H1 (cell line): Measurements from ENCODE around the gene HDGFL3. TPM values are rescaled to one million over a fixed set of nuclear protein-coding genes. Genes with fewer than 3 reads are reported as not detected.

ENCODE experiments used
- CTBP2 ChIP-seq: IDR thresholded peaks from 2 replicates; pipeline ENCODE4 v1.7.0; 2011; ENCODE audit warnings: borderline replicate concordance, mild to moderate bottlenecking, moderate library complexity, mixed read lengths, low read length; ENCODE audit not compliant: insufficient read depth, insufficient read length
- FOSL1 ChIP-seq: IDR thresholded peaks from 2 replicates; pipeline ENCODE4 v1.6.1; 2011; ENCODE audit warnings: mild to moderate bottlenecking, low read depth, low read length, moderate library complexity; ENCODE audit not compliant: insufficient read depth
- RAD21 ChIP-seq, 2 experiments: IDR thresholded peaks in 1 of 2; conservative IDR thresholded peaks in 1 of 2; 2 replicates each; pipeline ENCODE4 v1.6.1; 2011; ENCODE audit warnings: low read depth in 2 of 2, low read length in 2 of 2, improper control_type of control experiment in 1 of 2, inconsistent platforms in 1 of 2, mild to moderate bottlenecking in 1 of 2, moderate library complexity in 1 of 2
- SUZ12 ChIP-seq: fragments of 200-600 bp; sonication (generic); IDR thresholded peaks from 2 replicates; pipeline ENCODE4 v1.6.1; 2012; ENCODE audit warnings: mild to moderate bottlenecking, inconsistent platforms, low read length, moderate library complexity, mixed read lengths
- TBP ChIP-seq: IDR thresholded peaks from 2 replicates; pipeline ENCODE4 v1.6.1; 2011; ENCODE audit warnings: low read depth, low read length, improper control_type of control experiment
- polyA plus RNA-seq, 7 experiments: library from polyadenylated mRNA; depleted of rRNA in 3 of 7; stranded (reverse) in 5 of 7; unstranded in 2 of 7; fragments of >200 nt in 5 of 7; fragments of 200-250 nt in 2 of 7; gene quantifications; 1 replicate in 5 of 7; 2 replicates in 1 of 7; 4 replicates in 1 of 7; pipeline versions ENCODE4 v1.2.1 to v1.2.3, GENCODE V29; 2011 to 2013; ENCODE audit warnings: missing spikeins in 2 of 7, mixed read lengths in 2 of 7
- total RNA-seq: library from RNA; stranded (reverse); fragmentation: NEBNext Ultra II Directional; extraction: Animal tissue kit (Norgen Biotek cat#: 25700); gene quantifications from 2 replicates; pipeline ENCODE4 v1.2.1, GENCODE V29; 2021
- TF ChIP-seq, protein P1 (sequence below): fragments of 300-600 bp; sonication (generic); IDR thresholded peaks from 2 replicates; pipeline ENCODE4 v1.7.1; 2012; ENCODE audit warnings: low read length, moderate library complexity, mild to moderate bottlenecking, inconsistent platforms; ENCODE audit not compliant: insufficient replicate concordance

Gene HDGFL3
- total and polyA plus RNA-seq, 2 of the 8 experiments (the other 6 are each of a cell fraction or from before 2014, with no cell fraction given) = 14.1 to 149 TPM

- TF ChIP-seq, protein P1, sequence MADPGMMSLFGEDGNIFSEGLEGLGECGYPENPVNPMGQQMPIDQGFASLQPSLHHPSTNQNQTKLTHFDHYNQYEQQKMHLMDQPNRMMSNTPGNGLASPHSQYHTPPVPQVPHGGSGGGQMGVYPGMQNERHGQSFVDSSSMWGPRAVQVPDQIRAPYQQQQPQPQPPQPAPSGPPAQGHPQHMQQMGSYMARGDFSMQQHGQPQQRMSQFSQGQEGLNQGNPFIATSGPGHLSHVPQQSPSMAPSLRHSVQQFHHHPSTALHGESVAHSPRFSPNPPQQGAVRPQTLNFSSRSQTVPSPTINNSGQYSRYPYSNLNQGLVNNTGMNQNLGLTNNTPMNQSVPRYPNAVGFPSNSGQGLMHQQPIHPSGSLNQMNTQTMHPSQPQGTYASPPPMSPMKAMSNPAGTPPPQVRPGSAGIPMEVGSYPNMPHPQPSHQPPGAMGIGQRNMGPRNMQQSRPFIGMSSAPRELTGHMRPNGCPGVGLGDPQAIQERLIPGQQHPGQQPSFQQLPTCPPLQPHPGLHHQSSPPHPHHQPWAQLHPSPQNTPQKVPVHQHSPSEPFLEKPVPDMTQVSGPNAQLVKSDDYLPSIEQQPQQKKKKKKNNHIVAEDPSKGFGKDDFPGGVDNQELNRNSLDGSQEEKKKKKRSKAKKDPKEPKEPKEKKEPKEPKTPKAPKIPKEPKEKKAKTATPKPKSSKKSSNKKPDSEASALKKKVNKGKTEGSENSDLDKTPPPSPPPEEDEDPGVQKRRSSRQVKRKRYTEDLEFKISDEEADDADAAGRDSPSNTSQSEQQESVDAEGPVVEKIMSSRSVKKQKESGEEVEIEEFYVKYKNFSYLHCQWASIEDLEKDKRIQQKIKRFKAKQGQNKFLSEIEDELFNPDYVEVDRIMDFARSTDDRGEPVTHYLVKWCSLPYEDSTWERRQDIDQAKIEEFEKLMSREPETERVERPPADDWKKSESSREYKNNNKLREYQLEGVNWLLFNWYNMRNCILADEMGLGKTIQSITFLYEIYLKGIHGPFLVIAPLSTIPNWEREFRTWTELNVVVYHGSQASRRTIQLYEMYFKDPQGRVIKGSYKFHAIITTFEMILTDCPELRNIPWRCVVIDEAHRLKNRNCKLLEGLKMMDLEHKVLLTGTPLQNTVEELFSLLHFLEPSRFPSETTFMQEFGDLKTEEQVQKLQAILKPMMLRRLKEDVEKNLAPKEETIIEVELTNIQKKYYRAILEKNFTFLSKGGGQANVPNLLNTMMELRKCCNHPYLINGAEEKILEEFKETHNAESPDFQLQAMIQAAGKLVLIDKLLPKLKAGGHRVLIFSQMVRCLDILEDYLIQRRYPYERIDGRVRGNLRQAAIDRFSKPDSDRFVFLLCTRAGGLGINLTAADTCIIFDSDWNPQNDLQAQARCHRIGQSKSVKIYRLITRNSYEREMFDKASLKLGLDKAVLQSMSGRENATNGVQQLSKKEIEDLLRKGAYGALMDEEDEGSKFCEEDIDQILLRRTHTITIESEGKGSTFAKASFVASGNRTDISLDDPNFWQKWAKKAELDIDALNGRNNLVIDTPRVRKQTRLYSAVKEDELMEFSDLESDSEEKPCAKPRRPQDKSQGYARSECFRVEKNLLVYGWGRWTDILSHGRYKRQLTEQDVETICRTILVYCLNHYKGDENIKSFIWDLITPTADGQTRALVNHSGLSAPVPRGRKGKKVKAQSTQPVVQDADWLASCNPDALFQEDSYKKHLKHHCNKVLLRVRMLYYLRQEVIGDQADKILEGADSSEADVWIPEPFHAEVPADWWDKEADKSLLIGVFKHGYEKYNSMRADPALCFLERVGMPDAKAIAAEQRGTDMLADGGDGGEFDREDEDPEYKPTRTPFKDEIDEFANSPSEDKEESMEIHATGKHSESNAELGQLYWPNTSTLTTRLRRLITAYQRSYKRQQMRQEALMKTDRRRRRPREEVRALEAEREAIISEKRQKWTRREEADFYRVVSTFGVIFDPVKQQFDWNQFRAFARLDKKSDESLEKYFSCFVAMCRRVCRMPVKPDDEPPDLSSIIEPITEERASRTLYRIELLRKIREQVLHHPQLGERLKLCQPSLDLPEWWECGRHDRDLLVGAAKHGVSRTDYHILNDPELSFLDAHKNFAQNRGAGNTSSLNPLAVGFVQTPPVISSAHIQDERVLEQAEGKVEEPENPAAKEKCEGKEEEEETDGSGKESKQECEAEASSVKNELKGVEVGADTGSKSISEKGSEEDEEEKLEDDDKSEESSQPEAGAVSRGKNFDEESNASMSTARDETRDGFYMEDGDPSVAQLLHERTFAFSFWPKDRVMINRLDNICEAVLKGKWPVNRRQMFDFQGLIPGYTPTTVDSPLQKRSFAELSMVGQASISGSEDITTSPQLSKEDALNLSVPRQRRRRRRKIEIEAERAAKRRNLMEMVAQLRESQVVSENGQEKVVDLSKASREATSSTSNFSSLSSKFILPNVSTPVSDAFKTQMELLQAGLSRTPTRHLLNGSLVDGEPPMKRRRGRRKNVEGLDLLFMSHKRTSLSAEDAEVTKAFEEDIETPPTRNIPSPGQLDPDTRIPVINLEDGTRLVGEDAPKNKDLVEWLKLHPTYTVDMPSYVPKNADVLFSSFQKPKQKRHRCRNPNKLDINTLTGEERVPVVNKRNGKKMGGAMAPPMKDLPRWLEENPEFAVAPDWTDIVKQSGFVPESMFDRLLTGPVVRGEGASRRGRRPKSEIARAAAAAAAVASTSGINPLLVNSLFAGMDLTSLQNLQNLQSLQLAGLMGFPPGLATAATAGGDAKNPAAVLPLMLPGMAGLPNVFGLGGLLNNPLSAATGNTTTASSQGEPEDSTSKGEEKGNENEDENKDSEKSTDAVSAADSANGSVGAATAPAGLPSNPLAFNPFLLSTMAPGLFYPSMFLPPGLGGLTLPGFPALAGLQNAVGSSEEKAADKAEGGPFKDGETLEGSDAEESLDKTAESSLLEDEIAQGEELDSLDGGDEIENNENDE = no peak
- TF ChIP-seq SUZ12 (no peak), TBP (no peak), CTBP2 (no peak), RAD21 (IDR thresholded peaks at IDR 0.05 in 1 of 2, conservative IDR thresholded peaks at IDR 0.05 in 1 of 2; ENCODE audit: low read depth in 2 of 2, low read length in 2 of 2) (no peak), FOSL1 (no peak)
These were observed 17.8 kb upstream of the HDGFL3 start (continued) for GRCh38 chr15:83225449-83225848.
